GM21526 (cell line): Measurements from ENCODE around the gene CHMP2B.
"Not testable (repeated sequence)": the region's sequence is repeated elsewhere in the genome, so short reads cannot be mapped to it uniquely, and the experiment has no call there.

Experiments used
- ATAC-seq: cut with Tn5 transposase; IDR thresholded peaks from one replicate; pipeline ENCODE4 v1.9.1; 2021; ENCODE audit warnings: moderate library complexity; ENCODE audit not compliant: unreplicated experiment, low FRiP score

CHMP2B gene

DNA sequence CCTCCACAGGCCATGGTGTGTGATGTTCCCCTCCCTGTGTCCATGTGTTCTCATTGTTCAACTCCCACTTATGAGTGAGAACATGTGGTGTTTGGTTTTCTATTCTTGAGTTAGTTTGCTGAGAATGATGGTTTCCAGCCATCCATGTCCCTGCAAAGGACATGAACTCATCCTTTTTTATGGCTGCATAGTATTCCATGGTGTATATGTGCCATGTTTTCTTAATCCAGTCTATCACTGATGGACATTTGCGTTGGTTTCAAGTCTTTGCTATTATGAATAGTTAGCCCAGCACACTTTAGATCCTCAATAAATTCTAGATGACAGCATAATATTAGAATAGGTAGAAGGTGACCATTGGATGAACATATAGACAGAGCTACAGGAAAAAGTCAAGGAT, 77.9 kb downstream of the CHMP2B start:
- ATAC-seq, result not testable (repeated sequence)
